ENCODE measurements around the gene C5orf15.
"Not testable (repeated sequence)": the region's sequence is repeated elsewhere in the genome, so short reads cannot be mapped to it uniquely, and the experiment has no call there.

C5orf15 gene

DNA sequence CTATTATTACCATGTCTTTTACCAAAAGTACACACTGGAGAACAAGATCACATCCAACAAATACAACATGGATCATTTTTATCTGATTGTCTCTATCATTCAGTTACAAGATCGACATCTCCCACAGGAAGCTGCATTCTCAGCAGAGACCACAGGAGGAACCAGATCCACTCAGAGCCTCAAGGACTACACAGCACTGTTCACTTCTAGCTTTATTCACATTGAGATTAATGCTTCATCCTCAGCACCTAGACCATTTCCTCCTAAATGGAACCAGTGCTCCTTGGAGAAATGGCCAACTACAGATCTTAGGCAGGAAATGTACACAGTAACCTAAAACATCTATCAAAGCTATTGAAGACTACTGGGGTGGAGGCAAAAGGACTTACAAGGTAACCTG, 13.3 kb upstream of the C5orf15 start:
- no peak for DNase-seq (ENCODE audit: low read depth)
- TF ChIP-seq, protein P1, sequence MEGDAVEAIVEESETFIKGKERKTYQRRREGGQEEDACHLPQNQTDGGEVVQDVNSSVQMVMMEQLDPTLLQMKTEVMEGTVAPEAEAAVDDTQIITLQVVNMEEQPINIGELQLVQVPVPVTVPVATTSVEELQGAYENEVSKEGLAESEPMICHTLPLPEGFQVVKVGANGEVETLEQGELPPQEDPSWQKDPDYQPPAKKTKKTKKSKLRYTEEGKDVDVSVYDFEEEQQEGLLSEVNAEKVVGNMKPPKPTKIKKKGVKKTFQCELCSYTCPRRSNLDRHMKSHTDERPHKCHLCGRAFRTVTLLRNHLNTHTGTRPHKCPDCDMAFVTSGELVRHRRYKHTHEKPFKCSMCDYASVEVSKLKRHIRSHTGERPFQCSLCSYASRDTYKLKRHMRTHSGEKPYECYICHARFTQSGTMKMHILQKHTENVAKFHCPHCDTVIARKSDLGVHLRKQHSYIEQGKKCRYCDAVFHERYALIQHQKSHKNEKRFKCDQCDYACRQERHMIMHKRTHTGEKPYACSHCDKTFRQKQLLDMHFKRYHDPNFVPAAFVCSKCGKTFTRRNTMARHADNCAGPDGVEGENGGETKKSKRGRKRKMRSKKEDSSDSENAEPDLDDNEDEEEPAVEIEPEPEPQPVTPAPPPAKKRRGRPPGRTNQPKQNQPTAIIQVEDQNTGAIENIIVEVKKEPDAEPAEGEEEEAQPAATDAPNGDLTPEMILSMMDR (IDR thresholded peaks at IDR 0.05; ENCODE audit: control insufficient read depth, insufficient read depth, low read depth, low read length, missing control alignments), result no peak
- no peak overlapping the region for H3K4me3 ChIP-seq (ENCODE audit: control insufficient read depth, low read depth, low read length)

DNA sequence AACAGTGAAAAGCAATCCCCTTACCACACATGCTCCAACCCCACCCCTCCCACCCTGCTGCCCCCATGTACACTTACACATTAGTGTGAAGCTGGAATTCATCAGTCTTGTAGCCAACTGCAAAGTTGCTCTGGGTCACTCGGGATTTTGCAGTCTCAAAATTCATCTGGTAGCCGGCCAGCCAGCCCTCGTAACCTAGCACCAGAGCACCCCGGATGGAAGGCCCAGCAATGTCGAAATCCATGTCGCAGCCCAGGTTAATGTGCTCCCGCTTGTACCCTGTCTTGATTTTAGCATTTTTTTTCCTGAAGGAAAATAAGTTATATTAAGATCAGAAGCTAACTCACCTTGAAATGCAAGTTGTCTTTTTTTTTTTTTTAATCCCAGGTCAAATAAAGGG, 12.2 kb upstream of the C5orf15 start:
- no peak overlapping the region for H3K4me3 ChIP-seq (ENCODE audit: control insufficient read depth, low read depth, low read length)
- no peak for DNase-seq (ENCODE audit: low read depth)
- TF ChIP-seq, protein P1 (IDR thresholded peaks at IDR 0.05; ENCODE audit: control insufficient read depth, insufficient read depth, low read depth, low read length, missing control alignments), result no peak

DNA sequence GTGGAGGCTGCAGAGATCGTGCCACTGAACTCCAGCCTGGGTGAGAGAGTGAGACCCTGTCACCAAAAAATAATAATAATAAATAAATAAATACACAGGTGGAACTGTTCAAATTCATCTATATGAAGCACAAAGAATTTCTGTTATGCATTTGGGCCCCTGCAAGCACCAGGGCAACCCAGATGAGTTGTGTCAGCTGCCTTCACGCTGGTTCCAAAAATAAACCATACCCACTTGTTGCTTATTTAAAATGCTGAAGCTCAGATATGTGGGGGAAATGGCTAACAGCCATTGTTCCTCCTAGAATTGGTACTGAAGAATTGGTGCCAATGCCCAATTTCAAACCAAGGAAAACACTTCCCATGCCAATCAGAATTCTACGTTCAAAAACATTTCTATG, 10.5 kb upstream of the C5orf15 start:
- no peak for DNase-seq (ENCODE audit: low read depth)
- TF ChIP-seq, protein P1 (IDR thresholded peaks at IDR 0.05; ENCODE audit: control insufficient read depth, insufficient read depth, low read depth, low read length, missing control alignments), result no peak

DNA sequence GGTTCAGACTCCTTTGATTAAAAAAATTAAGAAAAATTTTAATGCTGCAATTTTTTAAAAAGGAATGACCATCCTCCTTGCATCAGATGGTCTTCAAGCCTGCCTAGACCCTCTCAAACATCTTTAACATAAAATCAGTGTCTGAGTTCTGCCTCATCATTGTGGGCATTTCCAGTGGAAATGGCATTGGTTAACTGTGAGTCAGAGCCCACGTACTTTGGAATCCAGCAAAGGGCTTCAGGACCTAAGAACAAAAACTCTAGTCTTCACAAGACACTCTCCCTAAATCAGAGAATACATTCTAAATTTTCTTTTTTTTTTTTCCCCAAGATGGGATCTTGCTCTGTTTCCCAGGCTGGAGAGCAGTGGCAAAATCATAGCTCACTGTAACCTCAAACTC, 9.4 kb upstream of the C5orf15 start:
- TF ChIP-seq, protein P1 (IDR thresholded peaks at IDR 0.05; ENCODE audit: control insufficient read depth, insufficient read depth, low read depth, low read length, missing control alignments), result no peak
- H3K4me3 ChIP-seq (ENCODE audit: control insufficient read depth, low read depth, low read length), result no peak overlapping the region
- peak; percentile 42 for DNase-seq (ENCODE audit: low read depth)

More for the DNA sequence above, 10.5 kb upstream of the C5orf15 start:
- no peak overlapping the region for H3K4me3 ChIP-seq (ENCODE audit: control insufficient read depth, low read depth, low read length)

DNA sequence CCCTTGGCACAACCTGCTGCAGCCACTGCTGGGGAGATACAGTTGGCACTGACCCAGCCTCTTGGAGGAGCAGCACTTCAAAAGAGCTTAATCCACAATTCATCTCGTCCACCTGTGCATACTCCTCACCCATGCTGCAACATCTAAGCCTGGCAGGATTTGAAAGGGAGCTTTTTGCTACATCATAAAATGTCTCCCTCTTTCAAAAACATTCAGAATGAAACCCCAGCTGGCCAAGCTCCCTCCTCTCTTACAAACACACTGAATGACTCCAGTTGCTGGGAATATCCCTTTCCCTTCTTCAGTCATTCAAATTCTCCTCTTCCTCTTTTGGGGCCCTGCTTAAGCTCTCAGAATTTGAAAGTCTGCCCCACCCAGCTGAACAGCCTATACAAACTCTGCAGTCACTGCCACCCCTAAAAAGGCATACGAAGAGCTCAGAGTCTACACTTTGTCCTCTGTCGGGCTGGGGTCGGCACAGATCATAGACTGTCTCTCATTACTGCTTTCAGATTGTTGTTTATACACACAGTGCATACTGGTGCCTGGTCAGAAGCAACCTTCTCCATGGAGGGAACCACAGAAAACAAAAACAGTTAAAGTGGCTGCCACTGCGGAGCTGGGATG, 8.8 kb upstream of the C5orf15 start:
- TF ChIP-seq, protein P1 (IDR thresholded peaks at IDR 0.05; ENCODE audit: control insufficient read depth, insufficient read depth, low read depth, low read length, missing control alignments), result no peak
- DNase-seq (ENCODE audit: low read depth), result no peak
- H3K4me3 ChIP-seq (ENCODE audit: control insufficient read depth, low read depth, low read length), result no peak overlapping the region

DNA sequence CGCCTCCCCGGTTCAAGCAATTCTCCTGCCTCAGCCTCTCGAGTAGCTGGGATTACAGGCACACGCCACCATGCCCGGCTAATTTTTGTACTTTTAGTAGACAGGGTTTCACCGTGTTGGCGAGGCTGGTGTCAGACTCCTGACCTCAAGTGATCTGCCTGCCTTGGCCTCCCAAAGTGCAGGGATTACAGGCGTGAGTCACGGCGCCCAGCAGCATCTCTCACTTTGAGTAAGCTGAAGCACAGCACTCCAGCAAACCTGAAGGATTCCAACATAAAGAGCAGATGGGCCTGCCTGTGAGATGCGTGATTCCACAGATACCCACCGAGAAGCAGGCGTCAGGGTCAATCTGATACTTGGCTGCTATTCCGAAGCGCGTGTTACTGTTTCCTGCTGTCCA, 7.1 kb upstream of the C5orf15 start:
- not testable (repeated sequence) for H3K4me3 ChIP-seq (ENCODE audit: control insufficient read depth, low read depth, low read length); DNase-seq (ENCODE audit: low read depth)

DNA sequence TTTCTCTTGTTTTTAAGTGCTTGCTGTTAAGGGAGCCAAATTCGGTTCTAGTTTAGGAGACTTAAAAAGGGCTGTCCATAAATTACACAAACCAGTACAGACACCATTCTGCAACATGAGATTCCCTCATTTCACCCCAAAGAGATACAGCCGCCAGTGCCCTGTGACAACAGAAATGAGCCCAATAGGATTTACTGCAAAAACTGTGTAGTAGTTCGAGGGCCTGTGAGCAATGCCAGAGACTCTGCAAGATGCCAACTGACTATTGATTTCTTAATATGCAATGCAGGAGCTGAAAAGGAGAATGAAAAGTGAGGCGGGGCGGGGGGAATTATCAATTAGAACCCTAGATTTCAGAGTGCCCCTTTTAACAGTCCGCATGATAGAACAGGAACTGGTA, 5.7 kb upstream of the C5orf15 start:
- H3K4me3 ChIP-seq (ENCODE audit: control insufficient read depth, low read depth, low read length), result no peak overlapping the region
- TF ChIP-seq, protein P1 (IDR thresholded peaks at IDR 0.05; ENCODE audit: control insufficient read depth, insufficient read depth, low read depth, low read length, missing control alignments), result no peak
- no peak for DNase-seq (ENCODE audit: low read depth)

All from AG09309 (cell line).